Neuronal stem cell (in vitro differentiated cells): ENCODE measurements around the gene OR6C70.
"Not testable (repeated sequence)": the region's sequence is repeated elsewhere in the genome, so short reads cannot be mapped to it uniquely, and the experiment has no call there.

Experiments
- DNase-seq: peaks from one replicate; pipeline ENCODE4 v3.0.0-alpha.2; 2013; ENCODE audit warnings: low spot score
- H2AFZ ChIP-seq: one replicate; pipeline ENCODE4 v1.6.1; 2013; ENCODE audit warnings: mild to moderate bottlenecking, low read length, inconsistent platforms
- H2AK5ac ChIP-seq: 2 replicates; pipeline ENCODE4 v1.6.1; 2013; ENCODE audit warnings: low read depth, mild to moderate bottlenecking, inconsistent platforms, low read length, moderate library complexity, mixed read lengths
- H2BK120ac ChIP-seq: 2 replicates; pipeline ENCODE4 v1.6.1; 2013; ENCODE audit warnings: low read depth, mild to moderate bottlenecking, inconsistent platforms, low read length, moderate library complexity, mixed read lengths
- H2BK12ac ChIP-seq: one replicate; pipeline ENCODE4 v1.6.1; 2013; ENCODE audit warnings: low read length, inconsistent platforms
- H2BK15ac ChIP-seq: 2 replicates; pipeline ENCODE4 v1.6.1; 2013; ENCODE audit warnings: mild to moderate bottlenecking, low read length, inconsistent platforms, mixed read lengths
- H2BK5ac ChIP-seq: one replicate; pipeline ENCODE4 v1.6.1; 2013; ENCODE audit warnings: inconsistent platforms, mild to moderate bottlenecking, low read length, moderate library complexity
- H3K14ac ChIP-seq: one replicate; pipeline ENCODE4 v1.6.1; 2013; ENCODE audit warnings: low read length, inconsistent platforms
- H3K18ac ChIP-seq: 2 replicates; pipeline ENCODE4 v1.6.1; 2013; ENCODE audit warnings: low read length, inconsistent platforms
- H3K23ac ChIP-seq: 2 replicates; pipeline ENCODE4 v1.6.1; 2013; ENCODE audit warnings: low read depth, mild to moderate bottlenecking, mixed read lengths, low read length, inconsistent platforms; ENCODE audit not compliant: poor library complexity
- H3K27ac ChIP-seq: replicated peaks from 3 replicates; pipeline ENCODE4 v1.5.1; 2013; ENCODE audit warnings: low read length, inconsistent platforms
- H3K27me3 ChIP-seq, 3 experiments: 2 replicates each; pipeline ENCODE4 v1.6.1; 2013; ENCODE audit warnings: low read length in 3 of 3, mild to moderate bottlenecking in 2 of 3, inconsistent platforms in 1 of 3, low read depth in 1 of 3, mixed read lengths in 1 of 3, moderate library complexity in 1 of 3; ENCODE audit not compliant: control insufficient read depth in 3 of 3, insufficient read depth in 3 of 3
- H3K36me3 ChIP-seq, 2 donors: replicated peaks in 1 of 2; 2 replicates each; pipeline ENCODE4 v1.6.1; 2013; ENCODE audit warnings: low read length in 2 of 2; ENCODE audit not compliant: control insufficient read depth in 2 of 2, insufficient read depth in 2 of 2
- H3K4ac ChIP-seq: 2 replicates; pipeline ENCODE4 v1.6.1; 2013; ENCODE audit warnings: inconsistent platforms, mild to moderate bottlenecking, low read length, moderate library complexity
- H3K4me1 ChIP-seq, 2 donors: 1 replicate in 1 of 2; 2 replicates in 1 of 2; pipeline ENCODE4 v1.6.1; 2013; ENCODE audit warnings: low read length in 2 of 2, low read depth in 1 of 2; ENCODE audit not compliant: control insufficient read depth in 2 of 2, insufficient read depth in 1 of 2
- H3K4me2 ChIP-seq: one replicate; pipeline ENCODE4 v1.6.1; 2013; ENCODE audit warnings: mild to moderate bottlenecking, low read length, inconsistent platforms; ENCODE audit not compliant: insufficient read depth, poor library complexity, severe bottlenecking
- H3K4me3 ChIP-seq, 2 donors: 2 replicates each; pipeline ENCODE4 v1.5.1; 2013; ENCODE audit warnings: low read length in 2 of 2, mild to moderate bottlenecking in 2 of 2, inconsistent platforms in 1 of 2, moderate library complexity in 1 of 2
- H3K79me1 ChIP-seq: one replicate; pipeline ENCODE4 v1.6.1; 2013; ENCODE audit warnings: low read depth, mild to moderate bottlenecking, inconsistent platforms, low read length, moderate library complexity
- H3K9ac ChIP-seq: one replicate; pipeline ENCODE4 v1.6.1; 2013; ENCODE audit warnings: mild to moderate bottlenecking, low read depth, low read length, inconsistent platforms; ENCODE audit not compliant: poor library complexity
- H3K9me3 ChIP-seq, 2 donors: replicated peaks in 1 of 2; 2 replicates each; pipeline versions ENCODE3 to v1.6.1; 2013; ENCODE audit warnings: low read length in 2 of 2, mild to moderate bottlenecking in 2 of 2, inconsistent platforms in 1 of 2, low read depth in 1 of 2, mixed read lengths in 1 of 2, moderate library complexity in 1 of 2; ENCODE audit not compliant: control insufficient read depth in 2 of 2, insufficient read depth in 1 of 2
- H4K8ac ChIP-seq: one replicate; pipeline ENCODE4 v1.6.1; 2013; ENCODE audit warnings: low read depth, mild to moderate bottlenecking, inconsistent platforms, low read length, moderate library complexity
- H4K91ac ChIP-seq: one replicate; pipeline ENCODE4 v1.6.1; 2013; ENCODE audit warnings: low read length, low read depth, mild to moderate bottlenecking, inconsistent platforms; ENCODE audit not compliant: poor library complexity
- WGBS, 2 donors: extraction: QIAGEN DNeasy Blood & Tissue Kit; methylation state at CpG; one replicate each; pipeline ENCODE4 v1.1.7; 2013; ENCODE audit warnings: missing lambda C conversion rate in 2 of 2, mixed read lengths in 1 of 2; ENCODE audit not compliant: insufficient read length in 2 of 2, insufficient replicate concordance in 1 of 2; ENCODE audit errors: extremely low coverage in 2 of 2; 5-methylcytosine and 5-hydroxymethylcytosine counted together

OR6C70 gene

GRCh38 chr12:55467836-55468235, 2.1 kb downstream of the OR6C70 start:
- Histone ChIP-seq H3K4me1 (no peaks in the 10 kb centered on the region), H3K9me3 (no peaks in the 10 kb centered on the region), H3K4ac (no peak overlapping the region), H2AK5ac (no peak overlapping the region), H3K79me1 (no peaks in the 10 kb centered on the region), H4K91ac (no peak overlapping the region), H2BK5ac (no peak overlapping the region), H3K23ac (no peak overlapping the region), H3K27me3 (no peaks in the 10 kb centered on the region), H2BK120ac (no peak overlapping the region), H3K4me3 (no peak overlapping the region), H2AFZ (no peak overlapping the region), H4K8ac (no peak overlapping the region), H3K27ac (no peak overlapping the region), H2BK12ac (no peak overlapping the region), H3K36me3 (no peaks in the 10 kb centered on the region), H2BK15ac (no peak overlapping the region), H3K14ac (no peak overlapping the region), H3K4me2 (no peak overlapping the region), H3K18ac (no peak overlapping the region), H3K9ac (no peak overlapping the region)
- DNase-seq: no peak
- WGBS, 2 donors: no CpG with 5 or more reads among the region's 2 CpGs

- not testable (repeated sequence) for H2BK5ac ChIP-seq, H2AFZ ChIP-seq, H3K79me1 ChIP-seq, H3K18ac ChIP-seq, H3K4me2 ChIP-seq, H3K4me1 ChIP-seq, H3K27ac ChIP-seq, H3K4ac ChIP-seq, DNase-seq, H3K4me3 ChIP-seq, H3K14ac ChIP-seq, H2BK15ac ChIP-seq, H2AK5ac ChIP-seq, H3K36me3 ChIP-seq, H2BK12ac ChIP-seq, H3K9me3 ChIP-seq, H3K27me3 ChIP-seq, H2BK120ac ChIP-seq, H3K23ac ChIP-seq, H4K91ac ChIP-seq, H3K9ac ChIP-seq, H4K8ac ChIP-seq
- no CpG with 5 or more reads among the region's 1 CpG for WGBS, 2 donors
Observed at GRCh38 chr12:55464926-55465325, 5.0 kb downstream of the OR6C70 start.

- Histone ChIP-seq H2BK120ac (no peak overlapping the region), H2AK5ac (no peak overlapping the region), H2BK12ac (no peak overlapping the region), H2BK5ac (no peak overlapping the region), H3K4me3 (no peak overlapping the region), H3K9ac (no peak overlapping the region), H3K36me3 (no peaks in the 10 kb centered on the region), H3K9me3 (no peaks in the 10 kb centered on the region), H3K4ac (no peak overlapping the region), H4K8ac (no peak overlapping the region), H2AFZ (no peak overlapping the region), H3K4me1 (no peaks in the 10 kb centered on the region), H4K91ac (no peak overlapping the region), H3K23ac (no peak overlapping the region), H2BK15ac (no peak overlapping the region), H3K18ac (no peak overlapping the region), H3K27me3 (no peaks in the 10 kb centered on the region), H3K27ac (no peak overlapping the region), H3K79me1 (no peaks in the 10 kb centered on the region), H3K4me2 (no peak overlapping the region), H3K14ac (no peak overlapping the region)
- DNase-seq: no peak
Observed at GRCh38 chr12:55448825-55449224, 21.1 kb downstream of the OR6C70 start.

GRCh38 chr12:55446326-55446725, 23.6 kb downstream of the OR6C70 start:
- Histone ChIP-seq H4K91ac (no peak overlapping the region), H3K4me3 (no peak overlapping the region), H3K36me3 (no peaks in the 10 kb centered on the region), H3K27ac (no peak overlapping the region), H2BK120ac (no peak overlapping the region), H3K23ac (no peak overlapping the region), H2BK15ac (no peak overlapping the region), H3K27me3 (no peaks in the 10 kb centered on the region), H3K79me1 (no peaks in the 10 kb centered on the region), H3K9me3 (no peaks in the 10 kb centered on the region), H2AK5ac (no peak overlapping the region), H3K4me1 (no peaks in the 10 kb centered on the region), H2AFZ (no peak overlapping the region), H3K14ac (no peak overlapping the region), H2BK12ac (no peak overlapping the region), H3K4me2 (no peak overlapping the region), H4K8ac (no peak overlapping the region), H3K18ac (no peak overlapping the region), H3K9ac (no peak overlapping the region), H2BK5ac (no peak overlapping the region), H3K4ac (no peak overlapping the region)
- no peak for DNase-seq
- no CpG with 5 or more reads among the region's 5 CpGs for WGBS, 2 donors
